GM19455 (cell line): ENCODE measurements around the gene NAP1L4.

Experiments
- ATAC-seq: cut with Tn5 transposase; IDR thresholded peaks from one replicate; pipeline ENCODE4 v1.9.1; 2021; ENCODE audit not compliant: unreplicated experiment

Gene NAP1L4

DNA sequence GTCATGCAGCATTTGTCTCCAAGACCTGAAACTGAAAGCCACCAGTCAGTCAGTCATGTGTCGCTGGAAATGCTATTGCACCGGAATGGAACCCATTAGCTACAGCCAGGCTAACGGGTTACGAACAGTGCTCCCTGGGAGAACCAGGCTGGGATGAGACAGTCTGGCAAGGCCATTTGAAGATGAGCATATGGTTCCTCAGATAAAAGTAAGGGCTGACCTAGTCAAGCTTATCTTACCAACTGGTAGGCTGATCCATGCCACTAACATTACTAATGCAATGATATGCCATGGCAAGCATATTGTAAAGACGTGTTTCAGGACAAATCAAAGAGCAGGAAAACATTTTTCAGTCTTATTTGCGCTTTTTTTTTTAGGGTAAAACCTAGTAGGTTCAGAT lies 28.4 kb downstream of the NAP1L4 start:
- no peak for ATAC-seq

GRCh38 chr11:2963112-2963754 lies 28.9 kb downstream of the NAP1L4 start:
- ATAC-seq, result no peak

GRCh38 chr11:2961080-2961479 lies 31.0 kb downstream of the NAP1L4 start:
- no peak for ATAC-seq

GRCh38 chr11:2960139-2960538 lies 32.0 kb downstream of the NAP1L4 start:
- no peak for ATAC-seq

GRCh38 chr11:2958251-2958650 lies 33.9 kb downstream of the NAP1L4 start:
- ATAC-seq, result no peak

DNA sequence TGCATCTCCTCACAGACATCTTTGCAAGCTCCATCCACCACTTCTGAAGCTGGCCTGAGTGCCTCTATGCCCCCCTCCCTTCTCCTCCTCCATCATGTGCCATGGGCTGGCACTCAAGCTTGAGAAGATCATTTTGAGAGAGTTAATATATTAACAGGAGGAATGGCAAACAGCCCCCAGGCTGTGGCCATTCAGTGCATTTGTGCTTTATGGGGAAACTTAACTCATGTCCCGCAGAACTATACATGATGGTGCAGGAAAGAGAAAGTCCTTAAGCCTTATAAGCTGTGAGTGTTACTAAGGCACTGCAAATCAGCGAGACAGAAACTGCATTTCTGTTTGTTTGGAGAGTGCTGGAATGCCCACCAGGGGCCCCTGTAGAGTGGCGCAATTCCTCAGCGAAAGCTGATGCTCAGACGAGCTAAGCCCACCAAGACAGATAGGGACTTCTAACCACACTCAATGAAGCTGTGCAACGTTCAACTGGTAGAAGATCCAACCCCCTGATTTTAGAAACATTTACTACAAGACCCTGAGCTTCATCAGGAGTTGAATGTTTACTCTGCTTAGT lies 36.1 kb downstream of the NAP1L4 start:
- ATAC-seq, result no peak

DNA sequence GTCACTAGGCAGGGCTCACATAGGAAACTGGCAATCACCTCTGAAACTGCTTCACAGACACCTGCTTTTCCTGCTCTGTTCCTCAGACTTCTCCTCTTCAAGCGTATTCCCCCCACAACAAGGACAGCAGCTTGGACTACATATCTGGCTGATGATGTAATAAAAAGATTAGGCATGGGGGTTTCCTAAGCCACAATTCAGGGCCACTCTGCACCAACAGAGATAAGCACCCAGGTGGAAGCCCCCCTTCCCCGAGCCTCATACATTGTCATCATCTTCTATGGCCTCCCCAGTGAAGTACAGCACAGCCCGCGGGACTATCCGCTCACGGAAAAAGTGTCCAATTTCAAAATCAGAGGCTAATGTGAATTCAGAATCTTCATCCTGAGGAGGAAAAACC lies 37.9 kb downstream of the NAP1L4 start:
- no peak for ATAC-seq

DNA sequence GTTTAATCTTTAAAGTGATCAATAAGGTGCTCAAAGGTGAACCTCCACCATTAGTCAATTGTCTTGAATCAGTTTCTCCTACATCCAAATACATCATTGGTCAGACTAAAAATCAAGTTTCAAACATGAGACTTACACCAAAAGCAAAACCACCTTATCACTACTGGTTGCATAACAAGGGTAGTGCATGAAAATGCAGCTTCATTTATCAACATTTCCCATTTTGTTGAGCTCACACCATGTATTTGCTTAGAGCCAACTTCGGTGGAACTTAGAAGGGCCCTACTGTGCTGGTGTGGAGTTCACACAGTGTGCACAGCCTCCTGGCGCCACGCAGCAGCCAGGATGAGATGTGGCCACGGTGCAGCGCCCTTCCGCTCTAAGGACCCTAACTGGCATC lies 39.8 kb downstream of the NAP1L4 start:
- ATAC-seq, result no peak

GRCh38 chr11:2951231-2952110 lies 40.7 kb downstream of the NAP1L4 start:
- no peak for ATAC-seq

DNA sequence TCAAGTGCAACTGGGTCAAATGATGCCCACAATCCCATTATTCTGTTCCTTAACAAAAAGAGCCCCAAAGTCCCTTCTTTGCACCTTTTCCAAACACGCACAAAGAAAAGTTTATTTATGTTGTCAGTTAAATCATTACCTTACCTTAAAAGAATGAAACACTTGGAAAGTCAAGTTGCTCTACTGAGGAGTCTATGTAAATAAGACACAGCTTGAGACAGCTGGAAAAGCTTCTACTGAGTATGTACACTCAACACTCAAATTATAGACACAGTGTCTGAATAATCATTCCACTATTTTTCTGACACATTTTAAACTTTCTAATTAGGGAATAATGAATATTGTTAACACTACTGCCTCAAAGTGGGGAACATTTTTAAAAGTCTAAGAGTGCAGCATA lies 41.3 kb downstream of the NAP1L4 start:
- ATAC-seq, result no peak

DNA sequence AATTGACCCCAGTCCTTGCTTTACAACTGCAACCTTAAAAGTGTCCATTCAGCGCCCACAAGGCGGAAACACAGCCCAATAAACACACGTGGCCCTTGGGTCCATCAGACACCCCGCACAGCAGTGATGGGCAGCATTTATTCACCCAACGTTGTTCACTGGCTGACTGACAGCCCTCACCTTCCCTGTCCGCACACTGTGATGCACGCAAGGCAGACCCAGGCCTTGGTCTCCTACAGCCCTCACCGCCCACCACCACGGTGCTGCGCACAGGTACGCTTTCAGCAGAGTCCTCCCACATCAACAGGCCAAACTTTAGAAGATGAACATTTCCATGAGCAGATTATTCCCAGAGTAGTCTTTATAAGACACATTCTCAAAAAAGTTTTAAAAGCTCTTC lies 42.2 kb downstream of the NAP1L4 start:
- ATAC-seq, result no peak

DNA sequence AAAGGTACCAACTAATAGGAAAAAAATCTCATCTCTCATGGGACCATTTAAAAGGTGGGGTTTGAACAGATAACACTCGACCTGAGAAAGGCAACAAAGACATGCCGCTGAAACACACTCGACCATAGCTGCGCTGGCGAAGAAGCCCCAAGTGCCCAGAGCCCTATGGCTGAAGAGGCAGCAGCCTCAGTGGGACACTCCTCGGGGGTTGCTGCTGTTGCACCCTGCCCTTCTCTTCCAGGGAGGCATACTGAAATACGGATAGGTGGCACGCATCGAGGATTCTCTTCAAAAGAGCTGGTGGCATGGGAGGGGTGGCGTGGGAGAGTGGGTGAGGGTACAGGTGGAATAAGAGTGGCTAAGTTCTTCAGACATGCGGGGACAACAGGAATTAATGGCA lies 44.4 kb downstream of the NAP1L4 start:
- ATAC-seq, result no peak

DNA sequence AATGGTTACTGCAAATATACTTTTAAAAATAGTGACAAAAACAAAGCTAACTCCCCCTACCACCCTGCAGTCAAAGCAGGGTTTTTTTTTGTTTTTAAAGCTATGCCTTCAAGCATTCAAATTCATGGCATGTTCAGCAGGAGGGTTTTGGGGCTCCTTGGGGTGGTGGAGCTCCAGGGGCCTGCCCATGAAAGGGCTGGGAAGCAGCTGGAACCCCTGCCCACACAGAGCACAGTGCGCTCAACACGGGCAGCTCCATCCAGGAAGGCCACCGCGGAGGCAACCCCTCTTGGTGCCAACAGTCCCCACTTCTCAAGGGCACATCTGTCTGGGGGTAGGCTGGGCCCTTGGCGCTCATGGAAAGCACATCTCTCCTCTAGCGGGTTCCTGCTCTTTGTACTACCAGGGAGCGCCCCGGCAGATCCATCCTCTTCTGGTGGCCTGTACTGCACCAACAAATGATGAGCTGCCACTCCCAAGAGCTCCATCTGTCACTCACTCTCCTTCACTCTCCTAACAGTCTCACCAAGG lies 46.3 kb downstream of the NAP1L4 start:
- no peak for ATAC-seq

GRCh38 chr11:2945031-2945756 lies 46.9 kb downstream of the NAP1L4 start:
- ATAC-seq, result no peak

DNA sequence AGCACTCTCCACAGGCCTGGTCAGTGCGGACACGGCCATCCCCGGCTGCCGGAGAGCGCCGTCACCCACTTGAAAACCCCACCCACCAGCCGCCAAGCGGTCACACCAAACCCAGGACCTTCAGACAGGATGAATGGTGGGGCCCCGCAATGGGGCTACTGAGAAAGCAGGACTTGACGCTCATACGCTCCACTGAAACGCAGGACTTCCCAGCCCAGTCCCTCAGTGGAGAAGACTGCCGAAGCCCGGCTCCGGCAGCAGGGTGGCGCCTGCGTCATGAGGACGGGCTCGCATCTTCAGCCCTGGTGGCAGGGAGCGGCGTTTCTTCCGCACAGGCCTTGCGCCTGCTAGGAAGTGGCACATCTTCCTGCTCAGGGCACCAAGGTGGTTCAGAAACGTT lies 47.6 kb downstream of the NAP1L4 start:
- ATAC-seq, result no peak

GRCh38 chr11:2943711-2944118 lies 48.4 kb downstream of the NAP1L4 start:
- ATAC-seq, result no peak

- no peak for ATAC-seq
Measured at GRCh38 chr11:2942872-2943710, 49.0 kb downstream of the NAP1L4 start.

DNA sequence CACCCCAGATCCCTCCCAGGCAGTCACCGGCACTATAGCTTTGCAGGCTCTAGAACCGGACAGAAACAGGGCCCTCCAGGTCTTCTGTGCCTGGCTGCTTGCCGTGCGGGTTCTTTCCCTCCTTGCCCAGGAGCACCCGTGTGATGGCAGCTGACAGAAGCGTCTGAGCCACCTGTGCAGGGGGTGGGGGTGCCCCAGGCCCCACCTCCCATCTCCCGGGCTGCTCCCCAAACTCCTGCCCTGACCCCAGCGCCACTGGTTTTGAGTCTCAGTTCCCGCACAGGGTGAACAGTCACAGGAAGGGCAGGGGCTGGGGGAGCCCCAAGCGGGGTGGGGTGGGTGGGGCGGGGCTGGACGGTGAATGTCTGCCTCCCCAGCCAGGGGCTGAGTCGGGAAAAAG lies 49.7 kb downstream of the NAP1L4 start:
- ATAC-seq, result no peak

DNA sequence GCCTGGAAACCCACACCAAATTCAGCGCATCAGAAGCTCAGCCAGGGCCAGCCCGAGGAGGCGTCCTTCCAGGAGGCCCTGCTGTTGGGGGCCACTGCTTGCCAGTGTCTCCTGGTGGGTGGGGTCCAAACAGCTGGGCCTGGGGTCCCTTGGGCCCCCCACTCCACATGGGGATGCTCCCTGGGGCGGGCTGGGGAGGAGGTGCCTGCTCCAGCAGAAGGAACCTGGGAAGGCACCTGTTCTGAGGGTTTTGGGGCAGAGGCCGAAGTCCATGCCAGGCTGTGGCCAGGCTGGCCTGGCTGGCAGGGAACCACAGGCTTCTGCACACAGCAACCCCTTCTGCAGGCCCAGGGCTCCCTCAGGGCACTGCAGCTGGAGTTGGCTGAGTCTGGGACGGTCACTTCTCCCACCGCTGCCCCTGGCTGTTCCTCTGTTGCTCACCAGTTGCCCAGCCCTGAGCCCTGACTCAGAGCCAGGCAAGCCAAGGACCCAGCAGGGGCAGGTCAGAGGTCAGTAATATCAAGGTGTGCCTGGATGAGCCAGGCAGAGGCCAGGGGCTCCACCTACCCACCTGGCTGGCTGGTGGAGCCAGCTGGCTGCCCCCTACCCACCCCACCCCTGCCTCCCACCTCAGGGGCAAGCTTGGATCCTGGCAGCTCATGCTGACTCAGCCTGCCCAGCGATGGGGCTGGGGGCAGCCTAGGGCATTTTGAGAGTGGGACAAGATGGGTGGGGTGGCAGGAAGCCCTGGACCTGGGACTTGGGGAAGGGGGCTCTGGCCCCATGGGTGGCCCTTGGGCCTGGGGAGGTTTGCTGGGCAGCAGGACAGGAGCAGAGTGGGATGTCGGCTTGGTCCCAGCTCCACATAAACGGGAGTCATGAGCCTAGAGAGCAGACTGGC lies 51.0 kb downstream of the NAP1L4 start:
- no peak for ATAC-seq
